Suprapubic skin (tissue), 4 donors: Measurements from ENCODE around the gene C4BPB. TPM values are rescaled to one million over a fixed set of nuclear protein-coding genes. Genes with fewer than 3 reads are reported as not detected.

Source experiments
- DNase-seq, 2 donors: peaks; one replicate each; pipeline ENCODE4 v3.0.0-alpha.2; 2019; ENCODE audit warnings: low spot score in 2 of 2
- H3K27ac ChIP-seq: fragments of 200-600 bp; sonication (generic); one replicate; pipeline ENCODE4 v1.5.1; 2019
- H3K27me3 ChIP-seq: fragments of 200-600 bp; sonication (generic); one replicate; pipeline ENCODE4 v1.5.1; 2019
- H3K36me3 ChIP-seq: fragments of 200-600 bp; sonication (generic); one replicate; pipeline ENCODE4 v1.5.1; 2019
- H3K4me1 ChIP-seq: fragments of 200-600 bp; sonication (generic); one replicate; pipeline ENCODE4 v1.5.1; 2019
- H3K4me3 ChIP-seq: fragments of 200-600 bp; sonication (generic); one replicate; pipeline ENCODE4 v1.5.1; 2019; ENCODE audit warnings: mild to moderate bottlenecking
- H3K9me3 ChIP-seq: fragments of 200-600 bp; sonication (generic); one replicate; pipeline ENCODE4 v1.5.1; 2019
- EP300 ChIP-seq: sonication (generic); formaldehyde crosslinking; IDR thresholded peaks from one replicate; pipeline ENCODE4 v1.6.1; 2017; ENCODE audit warnings: antibody characterized with exemption
- POLR2A ChIP-seq, 2 donors: fragments of 450-650 bp; IDR thresholded peaks; one replicate each; pipeline ENCODE4 v1.6.1; 2017; ENCODE audit warnings: antibody characterized with exemption in 2 of 2, mild to moderate bottlenecking in 2 of 2, moderate library complexity in 2 of 2
- POLR2AphosphoS5 ChIP-seq, 3 donors: sonication (generic); formaldehyde crosslinking; IDR thresholded peaks; one replicate each; pipeline ENCODE4 v1.6.1; 2017; ENCODE audit warnings: antibody characterized with exemption in 3 of 3
- WGBS: methylation state at CpG from one replicate; pipeline ENCODE4 v1.1.5; 2018; 5-methylcytosine and 5-hydroxymethylcytosine counted together
- total RNA-seq, 4 donors: library from RNA; depleted of rRNA; stranded (reverse); fragments of >200 nt; gene quantifications; one replicate each; pipeline ENCODE4 v1.1.0, GENCODE V29; 2016
- TF ChIP-seq, protein P1 (sequence below), 2 donors: fragments of 200-600 bp in 1 of 2; fragments of 450-650 bp in 1 of 2; sonication (generic) in 1 of 2; IDR thresholded peaks; one replicate each; pipeline ENCODE4 v1.5.1; 2016 to 2019; ENCODE audit warnings: antibody characterized with exemption in 2 of 2, mild to moderate bottlenecking in 1 of 2, moderate library complexity in 1 of 2

Gene C4BPB
- total RNA-seq, 4 donors from 2014 or later: 1.5 TPM; not detected in 3

DNA sequence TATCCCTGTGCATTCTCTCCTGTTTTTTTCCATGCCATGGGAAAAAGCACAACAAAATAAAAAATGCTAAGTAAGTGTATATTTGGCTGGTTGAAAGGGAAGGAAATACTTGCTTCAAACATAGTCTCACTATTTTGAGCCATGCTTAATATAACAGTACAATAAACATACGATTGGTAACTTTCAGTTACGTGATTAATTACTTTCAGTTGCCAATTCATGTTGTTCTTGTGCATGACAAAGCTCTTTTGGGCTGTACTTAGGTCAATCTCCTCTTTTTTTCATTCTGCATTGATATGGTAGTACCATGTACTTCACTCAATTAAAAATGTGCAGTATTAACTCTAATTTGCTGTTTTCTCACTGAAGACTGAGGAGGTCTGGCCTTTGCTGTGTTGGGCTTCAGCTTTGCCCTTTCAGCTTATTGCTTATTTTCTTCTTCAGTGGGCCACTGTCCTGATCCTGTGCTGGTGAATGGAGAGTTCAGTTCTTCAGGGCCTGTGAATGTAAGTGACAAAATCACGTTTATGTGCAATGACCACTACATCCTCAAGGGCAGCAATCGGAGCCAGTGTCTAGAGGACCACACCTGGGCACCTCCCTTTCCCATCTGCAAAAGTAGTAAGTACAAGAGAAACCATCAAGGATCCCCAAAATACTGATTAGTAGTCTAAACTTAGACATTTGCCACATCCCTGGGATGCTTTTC is 2.7 kb downstream of the C4BPB start:
- Histone ChIP-seq H3K4me3 (no peak overlapping the region), H3K4me1 (no peaks in the 10 kb centered on the region), H3K27me3 (no peaks in the 10 kb centered on the region), H3K9me3 (no peaks in the 10 kb centered on the region), H3K36me3 (no peaks in the 10 kb centered on the region), H3K27ac (no peak overlapping the region)
- no peak for DNase-seq
- no peak for TF ChIP-seq POLR2AphosphoS5 (IDR thresholded peaks at IDR 0.05)
- no peak for TF ChIP-seq EP300
- no peak for TF ChIP-seq POLR2A (IDR thresholded peaks at IDR 0.05)
- TF ChIP-seq, protein P1, sequence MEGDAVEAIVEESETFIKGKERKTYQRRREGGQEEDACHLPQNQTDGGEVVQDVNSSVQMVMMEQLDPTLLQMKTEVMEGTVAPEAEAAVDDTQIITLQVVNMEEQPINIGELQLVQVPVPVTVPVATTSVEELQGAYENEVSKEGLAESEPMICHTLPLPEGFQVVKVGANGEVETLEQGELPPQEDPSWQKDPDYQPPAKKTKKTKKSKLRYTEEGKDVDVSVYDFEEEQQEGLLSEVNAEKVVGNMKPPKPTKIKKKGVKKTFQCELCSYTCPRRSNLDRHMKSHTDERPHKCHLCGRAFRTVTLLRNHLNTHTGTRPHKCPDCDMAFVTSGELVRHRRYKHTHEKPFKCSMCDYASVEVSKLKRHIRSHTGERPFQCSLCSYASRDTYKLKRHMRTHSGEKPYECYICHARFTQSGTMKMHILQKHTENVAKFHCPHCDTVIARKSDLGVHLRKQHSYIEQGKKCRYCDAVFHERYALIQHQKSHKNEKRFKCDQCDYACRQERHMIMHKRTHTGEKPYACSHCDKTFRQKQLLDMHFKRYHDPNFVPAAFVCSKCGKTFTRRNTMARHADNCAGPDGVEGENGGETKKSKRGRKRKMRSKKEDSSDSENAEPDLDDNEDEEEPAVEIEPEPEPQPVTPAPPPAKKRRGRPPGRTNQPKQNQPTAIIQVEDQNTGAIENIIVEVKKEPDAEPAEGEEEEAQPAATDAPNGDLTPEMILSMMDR (IDR thresholded peaks at IDR 0.05): no peak
- whole genome bisulfite sequencing: 79% methylated on average over 4 of the region's 4 CpGs

DNA sequence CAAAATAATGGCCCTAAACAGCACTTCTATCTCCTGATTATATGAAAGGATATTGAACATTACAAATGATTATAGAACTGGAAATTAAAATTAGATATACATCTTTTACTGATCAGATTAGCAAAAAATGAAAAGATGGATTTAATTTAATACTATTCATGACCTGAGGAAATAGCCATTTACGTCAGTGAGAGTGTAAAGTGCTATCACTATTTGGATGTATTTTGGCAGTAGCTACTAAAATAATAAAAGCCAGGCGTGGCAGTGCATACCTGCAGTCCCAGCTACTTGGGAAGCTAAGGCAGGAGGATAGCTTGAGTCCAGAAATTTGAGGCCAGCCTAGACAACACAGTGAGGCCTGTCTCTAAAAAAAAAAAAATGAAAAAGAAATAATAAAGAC is 5.3 kb downstream of the C4BPB start:
- Histone ChIP-seq H3K27ac (no peak overlapping the region), H3K27me3 (no peaks in the 10 kb centered on the region), H3K4me1 (no peaks in the 10 kb centered on the region), H3K4me3 (no peak overlapping the region), H3K36me3 (no peaks in the 10 kb centered on the region), H3K9me3 (no peaks in the 10 kb centered on the region)
- DNase-seq: no peak
- TF ChIP-seq, protein P1 (IDR thresholded peaks at IDR 0.05): no peak
- TF ChIP-seq POLR2A (IDR thresholded peaks at IDR 0.05) (no peak), EP300 (no peak), POLR2AphosphoS5 (IDR thresholded peaks at IDR 0.05) (no peak)
- 37% methylated on average over 2 of the region's 2 CpGs for WGBS

DNA sequence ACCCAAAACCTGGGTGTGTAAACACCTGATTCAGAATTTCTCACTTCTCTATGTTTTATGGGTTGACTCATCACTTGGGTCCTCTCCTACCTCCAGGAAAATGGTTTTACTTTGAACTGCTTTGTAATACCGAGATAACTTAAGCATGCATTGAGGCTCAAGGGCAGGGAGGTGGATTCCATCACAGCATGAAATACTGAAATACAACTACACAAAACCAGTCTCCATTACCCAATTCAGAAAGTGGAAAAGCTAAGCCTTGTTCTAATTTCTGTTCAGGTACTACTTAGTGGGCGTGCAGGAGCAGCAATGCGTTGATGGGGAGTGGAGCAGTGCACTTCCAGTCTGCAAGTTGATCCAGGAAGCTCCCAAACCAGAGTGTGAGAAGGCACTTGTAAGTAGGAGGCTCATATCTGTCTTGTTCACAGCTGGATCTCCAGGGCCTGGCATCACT is 9.2 kb downstream of the C4BPB start:
- Histone ChIP-seq H3K4me1 (no peaks in the 10 kb centered on the region), H3K27me3 (no peaks in the 10 kb centered on the region), H3K36me3 (no peaks in the 10 kb centered on the region), H3K27ac (no peak overlapping the region), H3K9me3 (no peaks in the 10 kb centered on the region), H3K4me3 (no peak overlapping the region)
- DNase-seq: no peak
- TF ChIP-seq, protein P1 (IDR thresholded peaks at IDR 0.05): no peak
- no peak for TF ChIP-seq POLR2AphosphoS5 (IDR thresholded peaks at IDR 0.05)
- no peak for TF ChIP-seq POLR2A (IDR thresholded peaks at IDR 0.05)
- TF ChIP-seq EP300: no peak
- 71% methylated on average over 3 of the region's 3 CpGs for WGBS

DNA sequence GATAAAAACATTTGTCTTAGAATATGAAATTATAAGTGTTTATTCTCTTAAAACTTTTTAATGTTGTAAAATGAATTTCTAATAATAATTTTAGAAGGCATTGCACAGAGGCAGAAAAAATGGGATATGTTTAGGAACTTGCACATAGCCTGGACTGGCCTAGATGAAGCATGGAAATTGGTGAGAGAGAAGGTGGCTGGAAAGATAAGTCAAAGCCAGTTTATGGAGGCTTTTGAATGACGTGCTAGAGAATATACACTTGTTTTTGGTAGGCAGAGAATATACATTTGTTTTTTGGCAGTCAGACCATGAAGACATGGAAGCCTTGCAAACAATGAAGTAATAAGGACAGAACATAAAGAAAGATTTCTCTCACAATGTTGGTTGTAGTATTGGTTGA is 13.1 kb downstream of the C4BPB start:
- H3K4me3 ChIP-seq: no peak overlapping the region

DNA sequence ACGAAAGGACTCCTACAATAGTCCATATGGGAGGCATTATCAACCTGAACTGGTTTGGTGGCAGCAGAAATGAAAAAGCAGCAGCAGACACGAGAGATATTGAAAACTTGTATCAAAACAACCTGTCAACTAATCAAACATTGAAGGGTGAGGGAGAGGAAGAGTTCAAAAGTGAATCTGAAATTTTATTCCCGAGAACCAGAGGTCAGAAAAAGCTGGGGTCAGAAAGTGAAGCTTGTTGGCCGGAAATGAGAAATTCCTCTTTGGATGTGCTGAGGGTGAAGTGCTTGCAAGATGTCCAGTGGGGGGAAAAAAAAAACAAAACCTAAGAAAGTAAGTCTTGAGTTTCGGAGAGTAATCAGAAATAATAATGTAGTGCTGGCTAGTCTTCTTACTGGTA is 13.5 kb downstream of the C4BPB start:
- no peaks in the 10 kb centered on the region for H3K9me3 ChIP-seq
- TF ChIP-seq, protein P1 (IDR thresholded peaks at IDR 0.05): no peak
- TF ChIP-seq POLR2A (IDR thresholded peaks at IDR 0.05) (no peak), POLR2AphosphoS5 (IDR thresholded peaks at IDR 0.05) (no peak)
- WGBS: 82% methylated on average over 5 of the region's 5 CpGs

More for the DNA sequence above, 13.1 kb downstream of the C4BPB start:
- no peaks in the 10 kb centered on the region for H3K27me3 ChIP-seq
- no peak for TF ChIP-seq EP300
- TF ChIP-seq POLR2AphosphoS5 (IDR thresholded peaks at IDR 0.05): no peak
- TF ChIP-seq, protein P1 (IDR thresholded peaks at IDR 0.05): no peak
- TF ChIP-seq POLR2A (IDR thresholded peaks at IDR 0.05): no peak
- no peak for DNase-seq
- no peaks in the 10 kb centered on the region for H3K4me1 ChIP-seq
- H3K9me3 ChIP-seq: no peaks in the 10 kb centered on the region
- H3K27ac ChIP-seq: no peak overlapping the region
- 73% methylated on average over 1 of the region's 1 CpG for WGBS
- no peaks in the 10 kb centered on the region for H3K36me3 ChIP-seq

More for the DNA sequence above, 13.5 kb downstream of the C4BPB start:
- Histone ChIP-seq H3K4me3 (no peak overlapping the region), H3K36me3 (no peaks in the 10 kb centered on the region), H3K4me1 (no peaks in the 10 kb centered on the region), H3K27me3 (no peaks in the 10 kb centered on the region), H3K27ac (no peak overlapping the region)
- no peak for DNase-seq
